SK-N-SH treated with all-trans-retinoic acid at 6 μM for 48 hours (cell line): ENCODE measurements around the gene LRCH3.

ENCODE experiments used
- ATAC-seq: fragments of 200-7000 bp; cut with Tn5 transposase; 3 replicates; pipeline ENCODE4 v1.9.1; 2020; ENCODE audit warnings: mild to moderate bottlenecking, moderate library complexity
- BACH2 ChIP-seq: fragments of 250-450 bp; sonication (Bioruptor Pico); IDR thresholded peaks from 2 replicates; pipeline ENCODE4 v1.9.0; 2021; ENCODE audit warnings: mild to moderate bottlenecking, borderline replicate concordance
- CSDC2 ChIP-seq: fragments of 250-450 bp; sonication (Bioruptor Pico); IDR thresholded peaks from 2 replicates; pipeline ENCODE4 v1.5.0; 2020; ENCODE audit warnings: mild to moderate bottlenecking, moderate library complexity
- ESRRG ChIP-seq: fragments of 250-450 bp; sonication (Bioruptor Pico); IDR thresholded peaks from 2 replicates; pipeline ENCODE4 v1.6.1; 2021; ENCODE audit warnings: mild to moderate bottlenecking
- GLIS3 ChIP-seq: fragments of 250-450 bp; sonication (Bioruptor Pico); IDR thresholded peaks from 2 replicates; pipeline ENCODE4 v1.5.0; 2020; ENCODE audit warnings: mild to moderate bottlenecking, moderate library complexity
- OSR1 ChIP-seq: fragments of 250-450 bp; sonication (Bioruptor Pico); IDR thresholded peaks from 2 replicates; pipeline ENCODE4 v1.8.0; 2022; ENCODE audit warnings: moderate library complexity, mild to moderate bottlenecking, inconsistent platforms
- PPARA ChIP-seq: fragments of 250-450 bp; sonication (Bioruptor Pico); IDR thresholded peaks from 2 replicates; pipeline ENCODE4 v1.5.0; 2020; ENCODE audit warnings: mild to moderate bottlenecking, borderline replicate concordance
- RARB ChIP-seq: fragments of 250-450 bp; sonication (Bioruptor Pico); IDR thresholded peaks from 2 replicates; pipeline ENCODE4 v1.8.0; 2021; ENCODE audit warnings: mild to moderate bottlenecking, moderate library complexity
- SNAI2 ChIP-seq: fragments of 250-450 bp; sonication (Bioruptor Pico); IDR thresholded peaks from 2 replicates; pipeline ENCODE4 v1.5.0; 2020; ENCODE audit warnings: mild to moderate bottlenecking, moderate library complexity
- TCF4 ChIP-seq: fragments of 250-450 bp; sonication (Bioruptor Pico); IDR thresholded peaks from 2 replicates; pipeline ENCODE4 v1.8.0; 2021; ENCODE audit warnings: mild to moderate bottlenecking, moderate library complexity, borderline replicate concordance
- ZC3H10 ChIP-seq: fragments of 250-450 bp; sonication (Bioruptor Pico); IDR thresholded peaks from 2 replicates; pipeline ENCODE4 v1.5.1; 2021; ENCODE audit warnings: mild to moderate bottlenecking, moderate library complexity
- ZFP3 ChIP-seq: fragments of 250-450 bp; sonication (Bioruptor Pico); IDR thresholded peaks from 2 replicates; pipeline ENCODE4 v1.5.0; 2020; ENCODE audit warnings: mild to moderate bottlenecking, moderate library complexity
- ZNF565 ChIP-seq: fragments of 450-650 bp; formaldehyde crosslinking; conservative IDR thresholded peaks from 2 replicates; pipeline ENCODE4 v1.5.0; 2020; ENCODE audit warnings: low read depth, mild to moderate bottlenecking, moderate library complexity
- ZNF70 ChIP-seq: fragments of 450-650 bp; formaldehyde crosslinking; IDR thresholded peaks from 2 replicates; pipeline ENCODE4 v1.5.0; 2020; ENCODE audit warnings: mild to moderate bottlenecking, moderate library complexity
- ZNF8 ChIP-seq: fragments of 450-650 bp; formaldehyde crosslinking; IDR thresholded peaks from 2 replicates; pipeline ENCODE4 v1.5.0; 2020; ENCODE audit warnings: mild to moderate bottlenecking, moderate library complexity
- TF ChIP-seq, protein P1 (sequence below): fragments of 250-450 bp; sonication (Bioruptor Pico); IDR thresholded peaks from 2 replicates; pipeline ENCODE4 v1.8.0; 2020; ENCODE audit warnings: mild to moderate bottlenecking, moderate library complexity, borderline replicate concordance
- TF ChIP-seq, protein P2 (sequence below): fragments of 250-450 bp; sonication (Bioruptor Pico); IDR thresholded peaks from 2 replicates; pipeline ENCODE4 v1.5.1; 2021; ENCODE audit warnings: mild to moderate bottlenecking, moderate library complexity
- TF ChIP-seq, protein P3 (sequence below): fragments of 250-450 bp; sonication (Bioruptor Pico); IDR thresholded peaks from 2 replicates; pipeline ENCODE4 v1.5.1; 2020; ENCODE audit warnings: low read depth, mild to moderate bottlenecking, moderate library complexity
- TF ChIP-seq, protein P4 (sequence below): fragments of 250-450 bp; sonication (Bioruptor Pico); IDR thresholded peaks from 2 replicates; pipeline ENCODE4 v1.8.0; 2021; ENCODE audit warnings: low read depth, mild to moderate bottlenecking, moderate library complexity, borderline replicate concordance
- TF ChIP-seq, protein P5 (sequence below): fragments of 250-450 bp; sonication (Bioruptor Pico); IDR thresholded peaks from 2 replicates; pipeline ENCODE4 v1.5.0; 2020; ENCODE audit warnings: mild to moderate bottlenecking, moderate library complexity

Gene LRCH3

DNA sequence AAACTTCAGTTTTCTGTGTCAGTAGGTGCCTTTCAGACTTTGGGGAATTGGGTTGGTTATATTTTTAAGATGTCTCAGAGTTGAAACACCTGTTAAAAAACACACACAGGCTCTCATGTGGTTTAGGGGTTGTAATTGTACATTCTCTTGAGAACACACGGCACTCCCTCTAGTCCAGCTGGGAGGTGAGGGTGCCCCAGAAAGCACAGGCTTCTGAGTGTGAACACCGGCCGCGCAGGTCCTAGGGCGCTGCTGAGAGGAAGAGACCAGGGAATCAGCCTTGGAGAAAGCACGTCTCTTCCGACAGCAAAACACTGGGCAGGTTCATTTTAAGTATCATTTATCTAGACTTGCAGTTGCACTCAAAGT, 90.9 kb downstream of the LRCH3 start:
- no peak for ATAC-seq
- TF ChIP-seq PPARA (CRISPR knock-in tag) (no peak), ZC3H10 (CRISPR knock-in tag) (no peak), ZFP3 (no peak), SNAI2 (CRISPR knock-in tag) (no peak), ESRRG (CRISPR knock-in tag) (no peak), CSDC2 (CRISPR knock-in tag) (no peak), OSR1 (CRISPR knock-in tag) (no peak), ZNF70 (CRISPR knock-in tag) (no peak)
- TF ChIP-seq, protein P1, sequence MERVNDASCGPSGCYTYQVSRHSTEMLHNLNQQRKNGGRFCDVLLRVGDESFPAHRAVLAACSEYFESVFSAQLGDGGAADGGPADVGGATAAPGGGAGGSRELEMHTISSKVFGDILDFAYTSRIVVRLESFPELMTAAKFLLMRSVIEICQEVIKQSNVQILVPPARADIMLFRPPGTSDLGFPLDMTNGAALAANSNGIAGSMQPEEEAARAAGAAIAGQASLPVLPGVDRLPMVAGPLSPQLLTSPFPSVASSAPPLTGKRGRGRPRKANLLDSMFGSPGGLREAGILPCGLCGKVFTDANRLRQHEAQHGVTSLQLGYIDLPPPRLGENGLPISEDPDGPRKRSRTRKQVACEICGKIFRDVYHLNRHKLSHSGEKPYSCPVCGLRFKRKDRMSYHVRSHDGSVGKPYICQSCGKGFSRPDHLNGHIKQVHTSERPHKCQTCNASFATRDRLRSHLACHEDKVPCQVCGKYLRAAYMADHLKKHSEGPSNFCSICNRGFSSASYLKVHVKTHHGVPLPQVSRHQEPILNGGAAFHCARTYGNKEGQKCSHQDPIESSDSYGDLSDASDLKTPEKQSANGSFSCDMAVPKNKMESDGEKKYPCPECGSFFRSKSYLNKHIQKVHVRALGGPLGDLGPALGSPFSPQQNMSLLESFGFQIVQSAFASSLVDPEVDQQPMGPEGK (CRISPR knock-in tag), result no peak
- TF ChIP-seq, protein P2, sequence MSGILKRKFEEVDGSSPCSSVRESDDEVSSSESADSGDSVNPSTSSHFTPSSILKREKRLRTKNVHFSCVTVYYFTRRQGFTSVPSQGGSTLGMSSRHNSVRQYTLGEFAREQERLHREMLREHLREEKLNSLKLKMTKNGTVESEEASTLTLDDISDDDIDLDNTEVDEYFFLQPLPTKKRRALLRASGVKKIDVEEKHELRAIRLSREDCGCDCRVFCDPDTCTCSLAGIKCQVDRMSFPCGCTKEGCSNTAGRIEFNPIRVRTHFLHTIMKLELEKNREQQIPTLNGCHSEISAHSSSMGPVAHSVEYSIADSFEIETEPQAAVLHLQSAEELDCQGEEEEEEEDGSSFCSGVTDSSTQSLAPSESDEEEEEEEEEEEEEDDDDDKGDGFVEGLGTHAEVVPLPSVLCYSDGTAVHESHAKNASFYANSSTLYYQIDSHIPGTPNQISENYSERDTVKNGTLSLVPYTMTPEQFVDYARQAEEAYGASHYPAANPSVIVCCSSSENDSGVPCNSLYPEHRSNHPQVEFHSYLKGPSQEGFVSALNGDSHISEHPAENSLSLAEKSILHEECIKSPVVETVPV (CRISPR knock-in tag), result no peak

DNA sequence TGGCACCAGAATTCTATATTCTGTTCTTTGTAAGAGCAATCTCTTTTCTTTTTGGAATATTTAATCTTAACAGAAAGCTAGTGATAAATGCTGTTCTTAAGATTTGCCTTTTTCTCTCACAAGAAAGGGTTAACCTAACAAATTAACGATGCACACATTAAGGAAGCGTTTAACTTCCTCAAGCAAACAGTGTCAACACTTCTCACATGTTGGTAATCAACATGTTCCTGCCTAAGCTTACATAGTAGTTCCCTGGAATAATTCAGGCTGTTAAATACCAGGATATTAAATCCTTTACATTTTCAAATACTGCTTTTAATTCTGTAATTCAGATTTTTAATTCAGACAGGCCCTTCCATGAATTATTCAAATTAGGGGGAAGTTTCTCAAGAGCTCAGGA, 91.5 kb downstream of the LRCH3 start:
- no peak for ATAC-seq
- TF ChIP-seq ZFP3 (no peak), PPARA (CRISPR knock-in tag) (no peak), RARB (CRISPR knock-in tag) (no peak), SNAI2 (CRISPR knock-in tag) (no peak), CSDC2 (CRISPR knock-in tag) (no peak), GLIS3 (CRISPR knock-in tag) (no peak), OSR1 (CRISPR knock-in tag) (no peak), ZNF565 (no peak), ZNF8 (CRISPR knock-in tag) (no peak), TCF4 (CRISPR knock-in tag) (no peak), ESRRG (CRISPR knock-in tag) (no peak), ZC3H10 (CRISPR knock-in tag) (no peak), ZNF70 (CRISPR knock-in tag) (no peak), BACH2 (CRISPR knock-in tag) (no peak)
- TF ChIP-seq, protein P3, sequence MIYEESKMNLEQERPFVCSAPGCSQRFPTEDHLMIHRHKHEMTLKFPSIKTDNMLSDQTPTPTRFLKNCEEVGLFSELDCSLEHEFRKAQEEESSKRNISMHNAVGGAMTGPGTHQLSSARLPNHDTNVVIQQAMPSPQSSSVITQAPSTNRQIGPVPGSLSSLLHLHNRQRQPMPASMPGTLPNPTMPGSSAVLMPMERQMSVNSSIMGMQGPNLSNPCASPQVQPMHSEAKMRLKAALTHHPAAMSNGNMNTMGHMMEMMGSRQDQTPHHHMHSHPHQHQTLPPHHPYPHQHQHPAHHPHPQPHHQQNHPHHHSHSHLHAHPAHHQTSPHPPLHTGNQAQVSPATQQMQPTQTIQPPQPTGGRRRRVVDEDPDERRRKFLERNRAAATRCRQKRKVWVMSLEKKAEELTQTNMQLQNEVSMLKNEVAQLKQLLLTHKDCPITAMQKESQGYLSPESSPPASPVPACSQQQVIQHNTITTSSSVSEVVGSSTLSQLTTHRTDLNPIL, result no peak
- TF ChIP-seq, protein P4, sequence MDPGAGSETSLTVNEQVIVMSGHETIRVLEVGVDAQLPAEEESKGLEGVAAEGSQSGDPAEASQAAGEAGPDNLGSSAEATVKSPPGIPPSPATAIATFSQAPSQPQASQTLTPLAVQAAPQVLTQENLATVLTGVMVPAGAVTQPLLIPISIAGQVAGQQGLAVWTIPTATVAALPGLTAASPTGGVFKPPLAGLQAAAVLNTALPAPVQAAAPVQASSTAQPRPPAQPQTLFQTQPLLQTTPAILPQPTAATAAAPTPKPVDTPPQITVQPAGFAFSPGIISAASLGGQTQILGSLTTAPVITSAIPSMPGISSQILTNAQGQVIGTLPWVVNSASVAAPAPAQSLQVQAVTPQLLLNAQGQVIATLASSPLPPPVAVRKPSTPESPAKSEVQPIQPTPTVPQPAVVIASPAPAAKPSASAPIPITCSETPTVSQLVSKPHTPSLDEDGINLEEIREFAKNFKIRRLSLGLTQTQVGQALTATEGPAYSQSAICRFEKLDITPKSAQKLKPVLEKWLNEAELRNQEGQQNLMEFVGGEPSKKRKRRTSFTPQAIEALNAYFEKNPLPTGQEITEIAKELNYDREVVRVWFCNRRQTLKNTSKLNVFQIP (CRISPR knock-in tag), result no peak
- TF ChIP-seq, protein P2 (CRISPR knock-in tag), result no peak
- TF ChIP-seq, protein P1 (CRISPR knock-in tag), result no peak

DNA sequence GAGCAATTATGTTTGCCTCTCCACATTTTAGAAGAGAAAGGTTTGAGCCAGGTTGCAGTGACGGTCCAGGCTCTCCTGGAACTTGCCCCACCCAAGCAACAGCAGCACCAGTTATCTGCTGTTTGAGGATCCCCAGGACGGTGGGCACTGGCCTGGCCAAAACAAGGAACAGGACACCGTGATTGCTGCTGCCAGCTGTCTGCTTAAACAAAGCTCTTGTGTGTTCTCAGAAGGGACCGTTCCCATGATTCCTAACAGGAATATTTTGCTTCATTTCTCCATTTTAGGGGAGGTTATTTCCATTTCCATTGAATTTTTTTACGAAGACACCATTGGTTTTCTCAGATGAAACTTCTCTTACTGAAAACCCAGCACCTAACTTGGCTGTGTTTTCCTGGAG, 92.5 kb downstream of the LRCH3 start:
- ATAC-seq, result no peak
- TF ChIP-seq BACH2 (CRISPR knock-in tag) (no peak), SNAI2 (CRISPR knock-in tag) (no peak), ZC3H10 (CRISPR knock-in tag) (no peak), ESRRG (CRISPR knock-in tag) (no peak), GLIS3 (CRISPR knock-in tag) (no peak)
- TF ChIP-seq, protein P1 (CRISPR knock-in tag), result no peak
- TF ChIP-seq, protein P5, sequence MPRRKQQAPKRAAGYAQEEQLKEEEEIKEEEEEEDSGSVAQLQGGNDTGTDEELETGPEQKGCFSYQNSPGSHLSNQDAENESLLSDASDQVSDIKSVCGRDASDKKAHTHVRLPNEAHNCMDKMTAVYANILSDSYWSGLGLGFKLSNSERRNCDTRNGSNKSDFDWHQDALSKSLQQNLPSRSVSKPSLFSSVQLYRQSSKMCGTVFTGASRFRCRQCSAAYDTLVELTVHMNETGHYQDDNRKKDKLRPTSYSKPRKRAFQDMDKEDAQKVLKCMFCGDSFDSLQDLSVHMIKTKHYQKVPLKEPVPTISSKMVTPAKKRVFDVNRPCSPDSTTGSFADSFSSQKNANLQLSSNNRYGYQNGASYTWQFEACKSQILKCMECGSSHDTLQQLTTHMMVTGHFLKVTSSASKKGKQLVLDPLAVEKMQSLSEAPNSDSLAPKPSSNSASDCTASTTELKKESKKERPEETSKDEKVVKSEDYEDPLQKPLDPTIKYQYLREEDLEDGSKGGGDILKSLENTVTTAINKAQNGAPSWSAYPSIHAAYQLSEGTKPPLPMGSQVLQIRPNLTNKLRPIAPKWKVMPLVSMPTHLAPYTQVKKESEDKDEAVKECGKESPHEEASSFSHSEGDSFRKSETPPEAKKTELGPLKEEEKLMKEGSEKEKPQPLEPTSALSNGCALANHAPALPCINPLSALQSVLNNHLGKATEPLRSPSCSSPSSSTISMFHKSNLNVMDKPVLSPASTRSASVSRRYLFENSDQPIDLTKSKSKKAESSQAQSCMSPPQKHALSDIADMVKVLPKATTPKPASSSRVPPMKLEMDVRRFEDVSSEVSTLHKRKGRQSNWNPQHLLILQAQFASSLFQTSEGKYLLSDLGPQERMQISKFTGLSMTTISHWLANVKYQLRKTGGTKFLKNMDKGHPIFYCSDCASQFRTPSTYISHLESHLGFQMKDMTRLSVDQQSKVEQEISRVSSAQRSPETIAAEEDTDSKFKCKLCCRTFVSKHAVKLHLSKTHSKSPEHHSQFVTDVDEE (CRISPR knock-in tag), result no peak
- TF ChIP-seq, protein P4 (CRISPR knock-in tag), result no peak
